Spleen (tissue), 7 donors: ENCODE data around the gene AGT.

ENCODE experiments used
- CTCF ChIP-seq, 11 experiments: fragments of 200-600 bp in 7 of 11; fragments of 450-650 bp in 4 of 11; sonication (generic) in 4 of 11; IDR thresholded peaks in 8 of 11; conservative IDR thresholded peaks in 3 of 11; 1 replicate in 7 of 11; 2 replicates in 4 of 11; pipeline versions ENCODE4 v1.4.0 to v1.8.0; 2016 to 2021; ENCODE audit warnings: antibody characterized with exemption in 11 of 11, inconsistent platforms in 4 of 11, mild to moderate bottlenecking in 1 of 11
- POLR2AphosphoS5 ChIP-seq, 3 donors: sonication (generic); formaldehyde crosslinking; IDR thresholded peaks; one replicate each; pipeline ENCODE4 v1.5.1; 2017; ENCODE audit warnings: antibody characterized with exemption in 3 of 3
- donor health status: DM: no; HTN: no; CAD: no; lungs with moderate emphysema.
- donor health status: DM: no; HTN: no; CAD: no.
- donor health status: DM: no; HTN: no; CAD: no.

GRCh38 chr1:230704830-230705229 is 9.1 kb downstream of the AGT start:
- TF ChIP-seq CTCF (IDR thresholded peaks at IDR 0.05 in 8 of 11, conservative IDR thresholded peaks at IDR 0.05 in 3 of 11), result no peak
- TF ChIP-seq POLR2AphosphoS5 (IDR thresholded peaks at IDR 0.05), result no peak
